ENCODE results near the gene NDUFB4. TPM values are rescaled to one million over a fixed set of nuclear protein-coding genes. Genes with fewer than 3 reads are reported as not detected.

The NDUFB4 gene
- total RNA-seq, 1 donor from 2014 or later = 165 TPM

DNA sequence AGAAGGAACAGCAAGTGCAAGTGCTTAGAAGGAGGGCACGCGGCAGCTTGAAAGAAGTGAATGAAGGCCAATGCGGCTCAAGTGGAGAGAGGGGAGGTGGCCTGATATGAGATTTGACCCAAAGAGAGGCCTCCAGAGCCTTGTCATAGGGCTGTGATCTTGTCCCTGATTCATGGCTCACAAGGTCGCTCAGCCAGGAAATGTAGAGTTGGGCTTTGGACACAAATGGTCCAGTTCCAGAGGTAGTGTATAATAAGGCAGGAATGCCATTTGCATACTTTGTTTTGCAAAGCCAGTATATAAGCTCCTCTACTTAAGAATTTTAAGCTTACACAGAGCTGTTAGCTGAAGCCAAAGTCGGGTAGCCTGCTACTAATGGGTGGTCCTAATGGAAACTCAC, 52.2 kb downstream of the NDUFB4 start:
- Mint-ChIP-seq H3K27me3 (no peaks in the 10 kb centered on the region), H3K36me3 (ENCODE audit: insufficient read depth) (peaks cover 1% of the 10 kb centered on the region), H3K9me3 (ENCODE audit: low read depth) (no peaks in the 10 kb centered on the region), H3K4me1 (ENCODE audit: low read depth) (no peaks in the 10 kb centered on the region), H3K27ac (no peak overlapping the region), H3K4me3 (ENCODE audit: low read depth) (no peak overlapping the region)
- no peak for DNase-seq (ENCODE audit: low spot score, unreplicated experiment)
- TF ChIP-seq CTCF (IDR thresholded peaks at IDR 0.05; ENCODE audit: unreplicated experiment) = no peak

GRCh38 chr3:120649830-120650233, 53.7 kb downstream of the NDUFB4 start:
- H3K27me3 Mint-ChIP-seq = no peaks in the 10 kb centered on the region
- H3K27ac Mint-ChIP-seq = no peak overlapping the region
- no peaks in the 10 kb centered on the region for H3K4me1 Mint-ChIP-seq (ENCODE audit: low read depth)
- H3K9me3 Mint-ChIP-seq (ENCODE audit: low read depth) = no peaks in the 10 kb centered on the region
- H3K36me3 Mint-ChIP-seq (ENCODE audit: insufficient read depth) = peaks cover 3% of the 10 kb centered on the region
- H3K4me3 Mint-ChIP-seq (ENCODE audit: low read depth) = no peak overlapping the region
- no peak for DNase-seq (ENCODE audit: low spot score, unreplicated experiment)
- TF ChIP-seq CTCF (IDR thresholded peaks at IDR 0.05; ENCODE audit: unreplicated experiment) = no peak

- no peak for DNase-seq (ENCODE audit: low spot score, unreplicated experiment)
Measured at GRCh38 chr3:120650311-120650710, 54.2 kb downstream of the NDUFB4 start.

More at GRCh38 chr3:120650311-120650710, 54.2 kb downstream of the NDUFB4 start:
- H3K4me1 Mint-ChIP-seq (ENCODE audit: low read depth) = no peaks in the 10 kb centered on the region
- TF ChIP-seq CTCF (IDR thresholded peaks at IDR 0.05; ENCODE audit: unreplicated experiment) = no peak
- no peaks in the 10 kb centered on the region for H3K9me3 Mint-ChIP-seq (ENCODE audit: low read depth)
- no peak overlapping the region for H3K27ac Mint-ChIP-seq
- peaks cover 3% of the 10 kb centered on the region for H3K36me3 Mint-ChIP-seq (ENCODE audit: insufficient read depth)
- H3K4me3 Mint-ChIP-seq (ENCODE audit: low read depth) = no peak overlapping the region
- no peaks in the 10 kb centered on the region for H3K27me3 Mint-ChIP-seq

Other genes with a start within 250 kb of the NDUFB4 start
- gene LRRC58, start 247.0 kb upstream of the NDUFB4 start, total RNA-seq = 14.0 and 15.5 TPM in 2 replicates
- 210 and 225 TPM in 2 replicates for gene FSTL1, start 145.3 kb upstream of the NDUFB4 start, total RNA-seq
- 11.9 and 27.8 TPM in 2 replicates for gene HGD, start 85.9 kb downstream of the NDUFB4 start, total RNA-seq
- 24.9 and 26.4 TPM in 2 replicates for gene RABL3, start 146.2 kb downstream of the NDUFB4 start, total RNA-seq
- 28.3 and 31.2 TPM in 2 replicates for gene GTF2E1, start 146.4 kb downstream of the NDUFB4 start, total RNA-seq